Osteoblast (primary cell): ENCODE measurements around the gene FANCL. TPM values are rescaled to one million over a fixed set of nuclear protein-coding genes. Genes with fewer than 3 reads are reported as not detected.

ENCODE experiments used
- DNase-seq: peaks from one replicate; pipeline ENCODE4 v3.0.0; 2011; ENCODE audit warnings: low spot score, mixed read lengths; ENCODE audit not compliant: insufficient read length; ENCODE audit errors: missing footprints
- H2AFZ ChIP-seq: 2 replicates; pipeline ENCODE4 v1.6.0; 2011; ENCODE audit warnings: mild to moderate bottlenecking, low read length
- H3K27ac ChIP-seq: 2 replicates; pipeline ENCODE4 v1.5.1; 2011; ENCODE audit warnings: mild to moderate bottlenecking, low read depth, low read length, moderate library complexity
- H3K27me3 ChIP-seq: 2 replicates; pipeline ENCODE4 v1.6.0; 2012; ENCODE audit warnings: mild to moderate bottlenecking, control low read depth, inconsistent platforms, low read length, moderate library complexity; ENCODE audit not compliant: insufficient read depth
- H3K36me3 ChIP-seq: 2 replicates; pipeline ENCODE4 v1.5.1; 2011; ENCODE audit warnings: mild to moderate bottlenecking, low read length, control low read depth, moderate library complexity; ENCODE audit not compliant: insufficient read depth
- H3K4me1 ChIP-seq: 2 replicates; pipeline ENCODE4 v1.5.1; 2011; ENCODE audit warnings: mild to moderate bottlenecking, low read length, control low read depth, moderate library complexity; ENCODE audit not compliant: insufficient read depth
- H3K4me2 ChIP-seq: 2 replicates; pipeline ENCODE4 v1.6.0; 2011; ENCODE audit warnings: mild to moderate bottlenecking, low read length; ENCODE audit not compliant: insufficient read depth
- H3K4me3 ChIP-seq: fragments of 200-600 bp; sonication (generic); 3 replicates; pipeline ENCODE4 v1.5.1; 2012; ENCODE audit warnings: mild to moderate bottlenecking, low read length, inconsistent platforms; ENCODE audit not compliant: insufficient read depth
- H3K79me2 ChIP-seq: 2 replicates; pipeline ENCODE4 v1.6.0; 2012; ENCODE audit warnings: mild to moderate bottlenecking, low read length, control low read depth, inconsistent platforms; ENCODE audit not compliant: insufficient read depth
- H3K9me3 ChIP-seq: 2 replicates; pipeline ENCODE4 v1.5.1; 2011; ENCODE audit warnings: low read depth, low read length, control low read depth
- H4K20me1 ChIP-seq: 2 replicates; pipeline ENCODE4 v1.6.0; 2012; ENCODE audit warnings: mild to moderate bottlenecking, low read length, control low read depth; ENCODE audit not compliant: insufficient read depth
- CTCF ChIP-seq: IDR thresholded peaks from 2 replicates; pipeline ENCODE4 v1.5.1; 2011; ENCODE audit warnings: mild to moderate bottlenecking, low read depth, low read length, moderate library complexity; ENCODE audit errors: extremely low read depth
- total RNA-seq: library from RNA; depleted of rRNA; stranded (reverse); fragments of >200 nt; gene quantifications from 2 replicates; pipeline ENCODE4 v1.2.3, GENCODE V29; 2012

Gene FANCL
- total RNA-seq, 1 donor, result 10.9 TPM

- Histone ChIP-seq H3K27me3 (peaks cover 3% of the 10 kb centered on the region), H3K9me3 (no peaks in the 10 kb centered on the region), H3K27ac (peak overlapping the region; percentile 61), H3K36me3 (no peaks in the 10 kb centered on the region), H3K79me2 (peaks cover 36% of the 10 kb centered on the region), H4K20me1 (no peaks in the 10 kb centered on the region), H3K4me2 (peak overlapping the region; percentile 88), H2AFZ (peak overlapping the region; percentile 98), H3K4me3 (peak overlapping the region; percentile 85), H3K4me1 (peaks cover 4% of the 10 kb centered on the region)
- no peak for TF ChIP-seq CTCF
- DNase-seq, result no peak
These were observed 380 bp upstream of the FANCL start for GRCh38 chr2:58241546-58241864.

GRCh38 chr2:58239243-58239925 is 1.7 kb downstream of the FANCL start:
- Histone ChIP-seq H3K4me1 (peaks cover 7% of the 10 kb centered on the region), H3K4me2 (peak overlapping the region; percentile 1), H3K9me3 (no peaks in the 10 kb centered on the region), H4K20me1 (no peaks in the 10 kb centered on the region), H3K4me3 (no peak overlapping the region), H3K36me3 (no peaks in the 10 kb centered on the region), H3K27me3 (no peaks in the 10 kb centered on the region), H2AFZ (no peak overlapping the region), H3K27ac (no peak overlapping the region), H3K79me2 (peaks cover 50% of the 10 kb centered on the region)
- no peak for TF ChIP-seq CTCF
- DNase-seq, result no peak

- Histone ChIP-seq H3K79me2 (peaks cover 62% of the 10 kb centered on the region), H4K20me1 (no peaks in the 10 kb centered on the region), H3K27me3 (no peaks in the 10 kb centered on the region), H3K4me3 (no peak overlapping the region), H3K4me1 (peaks cover 16% of the 10 kb centered on the region), H3K4me2 (no peak overlapping the region), H3K27ac (no peak overlapping the region), H2AFZ (peak overlapping the region; percentile 12), H3K36me3 (no peaks in the 10 kb centered on the region), H3K9me3 (no peaks in the 10 kb centered on the region)
- DNase-seq, result no peak
- TF ChIP-seq CTCF, result no peak
These were observed 3.4 kb downstream of the FANCL start for GRCh38 chr2:58237741-58238140.

- H3K79me2 ChIP-seq, result peaks cover 61% of the 10 kb centered on the region
- no peak overlapping the region for H3K4me2 ChIP-seq
- H3K36me3 ChIP-seq, result no peaks in the 10 kb centered on the region
These were observed 5.1 kb downstream of the FANCL start for GRCh38 chr2:58235984-58236383.

More at GRCh38 chr2:58235984-58236383, 5.1 kb downstream of the FANCL start:
- TF ChIP-seq CTCF, result no peak
- DNase-seq, result no peak
- no peaks in the 10 kb centered on the region for H4K20me1 ChIP-seq
- H3K4me1 ChIP-seq, result peaks cover 16% of the 10 kb centered on the region
- H3K4me3 ChIP-seq, result no peak overlapping the region
- H3K27ac ChIP-seq, result no peak overlapping the region
- H3K27me3 ChIP-seq, result no peaks in the 10 kb centered on the region
- no peaks in the 10 kb centered on the region for H3K9me3 ChIP-seq
- H2AFZ ChIP-seq, result no peak overlapping the region
